T-helper 1 cell treated with Interleukin-12 subunit alpha and Interleukin-12 subunit beta and Interleukin-4 antibody, amounts not matched to agents 30 ng/mL and 1 ng/mL, for 36 hours (primary cell): ENCODE data around the gene ARHGEF26. TPM values are rescaled to one million over a fixed set of nuclear protein-coding genes. Genes with fewer than 3 reads are reported as not detected.

Experiments
- intact Hi-C: fragments of 100-400 bp; cut with micrococcal nuclease; formaldehyde crosslinking; loops from one replicate; pipeline ENCODE4 v1.15.1; 2024
- total RNA-seq: library from RNA; stranded (reverse); gene quantifications from 2 replicates; pipeline ENCODE4 v1.2.3, GENCODE V29; 2022

Gene ARHGEF26
- total RNA-seq, 1 donor from 2014 or later: 0.07 TPM

DNA sequence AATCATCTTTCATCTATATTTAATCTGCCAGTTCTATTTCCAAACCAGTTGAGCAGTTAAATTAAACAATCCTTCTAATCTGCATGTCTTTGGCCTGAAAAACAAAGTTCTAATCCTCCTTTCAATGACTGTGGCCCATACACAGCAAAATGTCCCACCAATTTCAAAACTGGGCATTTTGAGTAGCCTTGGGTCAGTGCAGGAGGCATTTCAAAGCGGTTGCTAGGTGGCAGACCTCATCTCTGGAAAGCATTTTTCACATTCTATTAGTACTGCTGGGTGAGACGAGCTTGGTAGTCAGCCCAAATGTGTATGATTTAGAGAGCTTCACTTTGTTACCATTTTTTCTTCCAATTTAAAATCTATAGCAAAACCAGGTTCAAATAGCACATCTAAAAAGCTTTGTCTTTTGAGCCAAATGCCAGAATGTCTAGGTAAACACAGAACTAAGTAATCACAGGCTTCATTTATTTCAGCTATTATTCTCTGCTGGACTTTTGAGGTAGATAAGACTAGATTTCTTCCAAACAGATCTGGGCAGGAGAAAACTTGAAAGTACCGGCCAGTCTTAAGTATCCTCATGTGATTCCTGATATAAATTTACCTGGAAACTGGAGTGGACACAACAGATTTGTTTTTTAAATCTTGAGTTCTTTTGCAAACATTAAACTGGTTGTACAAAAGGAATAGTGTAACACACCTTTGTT is 8.9 kb upstream of the ARHGEF26 start:
- intact Hi-C loops: no loop called here

DNA sequence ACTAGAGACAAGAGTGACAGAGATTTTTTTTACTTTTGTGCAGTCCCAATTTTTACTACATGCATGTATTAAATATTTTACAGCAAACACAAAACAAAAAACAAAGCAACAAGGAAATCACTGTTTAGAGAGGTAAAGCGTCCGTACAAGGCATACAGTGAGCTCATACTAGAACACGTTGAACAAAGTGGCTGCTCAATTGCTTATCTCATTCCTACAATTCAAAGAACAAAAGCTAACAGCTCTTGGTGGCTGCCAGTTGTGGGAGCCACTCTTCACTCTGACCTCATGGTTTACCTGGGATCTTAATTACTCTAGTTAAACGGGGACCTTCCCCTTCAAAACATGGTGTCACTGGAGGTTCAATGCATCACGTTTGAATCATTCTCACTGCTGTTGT is 7.6 kb upstream of the ARHGEF26 start:
- intact Hi-C loops: no loop called here

GRCh38 chr3:154115332-154115731 is 5.9 kb upstream of the ARHGEF26 start:
- intact Hi-C loops: no loop called here

GRCh38 chr3:154119951-154120350 is 1.2 kb upstream of the ARHGEF26 start:
- intact Hi-C loops: loop anchor here (5.0 to 10.0 kb wide), 4 partner anchors 495 to 1075 kb away; partner anchors contain the start of gene RAP2B

DNA sequence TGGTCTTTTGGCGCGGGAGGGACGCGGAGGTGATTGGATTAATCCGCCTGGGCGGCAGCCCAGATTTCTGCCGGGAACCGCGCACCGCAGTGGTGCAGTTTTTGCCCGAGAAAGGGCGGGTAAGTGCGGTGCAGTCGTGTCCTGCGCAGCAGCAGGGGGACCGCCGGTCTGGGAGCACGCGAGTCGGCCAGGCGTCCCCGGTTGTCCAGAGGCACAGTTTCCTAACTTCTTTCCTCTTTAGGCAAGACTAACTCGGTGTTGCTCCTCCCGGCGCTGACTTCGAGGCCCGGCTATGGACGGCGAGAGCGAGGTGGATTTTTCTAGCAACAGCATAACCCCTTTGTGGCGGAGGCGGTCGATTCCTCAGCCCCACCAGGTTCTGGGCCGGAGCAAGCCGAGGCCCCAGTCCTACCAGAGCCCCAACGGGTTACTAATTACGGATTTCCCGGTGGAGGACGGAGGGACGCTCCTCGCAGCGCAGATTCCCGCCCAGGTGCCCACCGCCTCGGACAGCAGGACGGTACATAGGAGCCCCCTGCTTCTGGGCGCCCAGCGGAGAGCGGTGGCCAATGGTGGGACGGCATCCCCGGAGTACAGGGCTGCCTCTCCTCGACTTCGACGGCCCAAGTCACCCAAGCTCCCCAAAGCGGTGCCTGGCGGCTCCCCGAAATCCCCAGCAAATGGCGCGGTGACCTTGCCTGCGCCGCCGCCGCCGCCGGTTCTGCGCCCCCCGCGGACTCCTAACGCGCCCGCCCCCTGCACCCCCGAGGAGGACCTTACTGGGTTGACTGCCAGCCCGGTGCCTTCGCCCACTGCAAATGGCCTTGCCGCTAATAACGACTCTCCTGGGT is 736 bp downstream of the ARHGEF26 start:
- intact Hi-C loops: loop anchor here (1.0 to 10.0 kb wide), 6 partner anchors 131 to 1077 kb away; partner anchors contain the start of genes DHX36 and RAP2B

GRCh38 chr3:154122552-154122911 is 1.3 kb downstream of the ARHGEF26 start:
- intact Hi-C loops: loop anchor here (5.0 to 10.0 kb wide), 4 partner anchors 498 to 1078 kb away; partner anchors contain the start of gene RAP2B

- intact Hi-C loops: loop anchor here (5.0 to 10.0 kb wide), 4 partner anchors 498 to 1078 kb away; partner anchors contain the start of gene RAP2B
Observed at GRCh38 chr3:154122912-154123559, 1.8 kb downstream of the ARHGEF26 start.

DNA sequence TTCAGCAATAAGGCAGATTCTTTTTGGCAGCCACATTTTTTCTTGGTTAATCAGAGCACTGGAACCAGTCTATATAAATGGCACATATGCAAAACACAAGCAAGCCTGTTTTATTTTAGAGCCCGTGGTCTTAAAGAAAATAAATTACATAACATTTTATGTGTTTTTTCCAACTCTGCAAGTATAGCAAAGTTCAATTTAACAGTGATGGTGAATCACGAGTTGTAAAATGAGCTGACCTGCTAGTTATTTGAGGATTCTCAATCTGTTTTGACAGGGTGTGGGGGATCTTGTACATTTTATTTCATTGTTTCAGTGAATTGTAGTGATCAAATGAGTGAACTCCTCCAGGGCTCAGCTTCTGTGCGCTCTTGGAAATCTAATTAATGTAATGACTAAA is 2.7 kb downstream of the ARHGEF26 start:
- intact Hi-C loops: loop anchor here (5.0 to 10.0 kb wide), 4 partner anchors 499 to 1079 kb away; partner anchors contain the start of gene RAP2B

DNA sequence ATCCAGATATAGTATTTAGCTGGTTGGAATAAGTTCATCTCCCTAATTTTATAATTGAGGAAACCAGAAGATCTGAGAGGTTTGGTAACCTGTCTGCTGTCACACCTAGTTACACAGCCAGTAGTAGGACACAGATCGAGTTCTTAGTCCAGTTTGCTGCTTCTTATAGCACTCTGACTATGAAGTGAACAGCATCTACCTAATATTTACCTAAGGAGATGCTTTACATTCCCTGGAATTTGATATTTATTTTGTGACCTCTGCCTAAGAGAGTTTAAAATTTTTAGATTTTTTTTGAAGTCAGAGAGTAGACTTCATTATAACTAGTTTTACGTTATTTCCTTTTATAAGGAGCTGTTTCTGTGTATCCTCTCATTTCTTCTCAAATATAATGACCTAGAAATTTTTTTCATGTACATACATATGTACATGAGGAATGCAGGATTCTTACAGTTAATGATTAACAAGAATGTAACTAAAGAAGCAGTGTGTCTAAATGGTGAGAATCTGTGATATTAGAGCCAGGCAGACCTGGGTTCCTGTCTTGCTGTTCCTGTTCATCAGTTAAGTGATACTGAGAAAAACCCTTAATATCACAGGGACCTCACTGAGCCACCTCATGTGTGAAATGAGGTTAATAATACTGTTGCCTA is 4.3 kb downstream of the ARHGEF26 start:
- intact Hi-C loops: loop anchor here (10.0 kb wide), 2 partner anchors 501 to 1081 kb away; no protein-coding TSS in a partner anchor

DNA sequence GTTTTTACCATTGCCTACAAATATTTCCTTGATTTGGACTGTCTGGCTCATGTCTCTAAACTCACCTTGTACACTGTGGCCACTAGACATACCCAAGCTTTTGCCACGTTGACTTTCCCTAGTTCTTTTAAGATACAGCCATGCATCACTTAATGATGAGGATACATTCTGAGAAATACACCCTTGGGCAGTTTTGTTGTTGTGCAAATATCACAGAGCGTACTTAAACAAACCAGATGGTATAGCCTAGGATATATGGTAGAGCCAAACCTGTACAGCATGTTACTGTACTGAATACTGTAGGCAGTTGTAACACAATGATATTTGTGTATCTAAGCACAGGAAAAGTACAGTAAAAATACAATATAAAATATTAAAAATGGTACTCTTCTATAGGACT is 5.5 kb downstream of the ARHGEF26 start:
- intact Hi-C loops: loop anchor here (10.0 kb wide), 2 partner anchors 502 to 1082 kb away; no protein-coding TSS in a partner anchor

DNA sequence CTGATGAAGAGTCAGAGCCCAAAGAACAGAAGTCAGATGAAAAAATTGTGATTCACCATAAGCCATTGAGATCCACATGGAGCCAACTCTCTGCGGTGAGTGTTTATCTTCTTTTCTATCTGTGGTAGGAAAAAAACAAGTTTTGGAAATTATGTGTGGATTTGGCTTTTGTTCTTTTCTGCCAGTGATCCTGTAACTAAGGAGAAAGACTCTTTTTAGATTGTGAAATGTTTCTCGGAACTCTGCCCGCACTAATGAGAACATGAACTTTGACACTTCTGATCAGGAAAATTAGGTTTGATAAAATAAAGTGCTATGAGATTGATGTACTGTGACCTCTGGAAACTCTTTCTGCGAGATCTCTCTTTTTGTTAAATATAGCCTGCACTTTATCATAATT is 8.4 kb downstream of the ARHGEF26 start:
- intact Hi-C loops: loop anchor here (10.0 kb wide), 2 partner anchors 505 to 1085 kb away; no protein-coding TSS in a partner anchor

DNA sequence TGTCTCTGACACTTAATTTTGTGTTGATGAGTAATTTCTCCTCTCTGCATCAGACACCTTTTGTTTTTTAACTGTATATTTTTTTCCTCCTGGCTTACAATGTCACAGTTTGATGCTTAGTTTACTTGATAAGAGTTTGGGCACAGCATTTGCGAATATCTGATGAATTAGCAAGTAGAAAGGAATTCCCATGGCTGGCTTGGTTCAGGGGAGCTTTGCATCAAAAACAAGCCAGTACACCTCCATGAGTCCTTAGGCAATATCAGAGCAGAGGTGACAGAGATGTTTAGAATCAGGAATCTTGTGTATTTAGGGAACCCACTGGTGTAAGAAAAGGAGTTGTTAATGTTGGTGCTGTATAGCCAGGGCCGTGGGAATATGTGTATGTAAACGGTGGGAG is 9.3 kb downstream of the ARHGEF26 start:
- intact Hi-C loops: no loop called here

GRCh38 chr3:154131830-154132229 is 10.6 kb downstream of the ARHGEF26 start:
- intact Hi-C loops: no loop called here

DNA sequence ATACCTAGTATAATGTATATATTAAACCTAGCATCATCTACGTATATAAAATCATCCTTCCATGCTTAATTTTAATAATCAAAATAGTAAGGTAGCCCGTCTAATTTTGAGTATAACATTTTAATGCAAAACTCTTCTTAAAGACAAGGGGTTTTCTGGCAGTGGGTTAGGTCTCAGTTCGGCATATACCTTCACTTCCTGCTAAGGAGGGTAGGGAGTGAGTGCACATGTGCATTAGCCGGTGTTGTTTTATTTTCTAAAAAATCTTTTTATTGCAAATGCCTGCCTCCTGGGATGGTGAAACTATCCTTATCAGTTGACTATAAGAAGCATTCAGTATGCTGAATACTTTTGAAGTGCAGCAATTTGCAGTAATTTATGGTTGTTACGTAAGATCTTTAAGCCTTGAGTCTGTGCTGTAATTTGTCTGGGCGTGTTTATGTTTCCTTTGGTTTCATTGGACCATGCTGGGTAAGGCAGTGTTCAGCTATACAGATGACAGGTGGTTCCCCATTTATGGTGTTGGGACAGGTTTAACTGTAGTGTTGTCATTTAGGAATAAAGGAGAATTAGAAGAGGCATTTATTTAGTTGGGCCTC is 11.7 kb downstream of the ARHGEF26 start:
- intact Hi-C loops: no loop called here

DNA sequence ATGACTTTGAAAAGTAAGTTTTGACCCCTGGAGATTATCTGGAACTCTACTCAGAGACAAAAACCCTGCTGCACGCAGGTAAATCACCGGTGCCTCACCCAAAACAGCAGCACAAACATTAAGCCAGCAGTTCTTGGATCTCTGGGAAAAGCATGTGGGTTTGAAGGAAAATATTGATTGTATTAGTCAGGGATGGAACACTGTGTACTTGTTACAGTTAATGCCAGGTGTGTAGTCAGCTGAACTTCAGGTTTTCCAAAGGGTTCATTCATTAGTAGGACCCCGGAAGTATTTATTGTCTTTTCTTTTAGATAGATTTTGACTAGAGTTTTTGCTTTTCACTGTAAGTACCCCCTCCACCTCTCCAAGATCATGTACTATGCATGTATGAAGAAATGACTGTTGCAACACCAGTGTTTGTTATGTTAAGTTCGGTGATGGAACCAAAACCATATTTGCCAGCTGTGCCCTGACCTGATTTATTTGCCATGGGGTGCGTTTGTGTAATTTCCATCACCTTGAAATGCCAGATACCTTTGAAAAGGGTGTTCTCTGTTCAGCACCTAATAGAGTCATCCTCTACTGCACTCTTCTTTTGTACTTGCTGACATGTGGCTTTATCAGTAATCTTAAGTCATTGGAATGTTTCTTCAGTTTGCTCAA is 14.5 kb downstream of the ARHGEF26 start:
- intact Hi-C loops: no loop called here

DNA sequence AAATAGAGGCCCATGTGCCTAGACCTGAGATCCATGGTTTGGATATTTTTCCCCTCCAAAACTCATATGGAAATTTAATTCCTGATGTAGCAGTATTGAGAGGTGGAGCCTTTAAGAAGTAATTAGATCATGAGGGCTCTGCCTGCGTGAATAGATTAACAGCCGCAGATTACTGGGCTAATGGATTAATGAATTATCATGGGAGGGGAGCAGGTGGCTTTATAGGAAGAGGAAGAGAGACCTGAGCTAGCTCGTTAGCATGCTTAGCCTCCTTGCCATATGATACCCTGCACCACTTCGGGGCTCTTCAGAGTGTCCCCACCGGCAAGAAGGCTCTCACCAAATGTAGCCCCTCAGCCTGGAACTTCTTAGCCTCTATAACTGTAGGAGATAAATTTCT is 15.8 kb downstream of the ARHGEF26 start:
- intact Hi-C loops: no loop called here

DNA sequence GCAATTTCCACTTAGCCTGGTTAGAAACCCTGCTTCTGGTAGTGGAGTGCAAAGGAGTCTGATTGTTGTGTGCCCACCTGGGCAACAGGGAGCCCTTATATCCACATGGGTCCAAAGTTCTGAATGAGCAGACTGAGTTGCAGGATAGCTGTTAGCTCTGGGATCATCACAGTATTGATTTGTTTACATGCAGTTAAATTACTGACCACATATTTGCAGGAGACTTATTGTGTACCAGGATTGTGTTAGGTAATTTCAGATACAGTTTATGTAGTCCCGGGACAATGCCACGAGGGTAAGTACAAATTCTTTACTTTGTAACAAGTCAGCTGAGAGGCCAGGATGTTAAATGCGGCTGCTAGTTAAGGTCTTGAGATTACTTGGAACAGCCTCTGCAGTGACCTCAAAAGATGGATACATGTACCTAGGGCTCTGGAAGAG is 18.8 kb downstream of the ARHGEF26 start:
- intact Hi-C loops: no loop called here

DNA sequence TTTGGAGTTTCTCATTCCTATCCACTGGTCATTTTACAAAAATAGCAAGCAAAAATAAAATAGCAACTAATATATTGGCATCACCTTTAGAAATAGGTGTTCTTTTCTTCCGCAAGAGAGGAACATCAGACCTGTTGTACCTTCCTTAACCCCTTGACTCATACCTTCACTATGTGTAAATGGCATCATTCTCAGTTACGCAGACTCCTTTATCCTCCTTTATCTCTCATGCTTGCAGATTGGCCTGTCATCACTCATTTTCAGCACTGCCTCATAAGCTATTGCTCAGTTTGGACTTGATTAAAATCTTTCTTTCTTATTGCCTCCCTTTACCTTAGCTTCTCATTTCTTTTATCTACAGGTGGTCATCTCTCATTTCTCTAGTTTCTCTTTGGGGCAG is 21.4 kb downstream of the ARHGEF26 start:
- intact Hi-C loops: no loop called here

- intact Hi-C loops: no loop called here
Observed at GRCh38 chr3:154143873-154144272, 22.7 kb downstream of the ARHGEF26 start.
